Glomerular endothelial cell (primary cell): ENCODE results near the gene COX15. TPM values are rescaled to one million over a fixed set of nuclear protein-coding genes. Genes with fewer than 3 reads are reported as not detected.
"Not testable (repeated sequence)": the region's sequence is repeated elsewhere in the genome, so short reads cannot be mapped to it uniquely, and the experiment has no call there.

Experiments
- DNase-seq: peaks from one replicate; pipeline ENCODE4 v3.0.0-alpha.2; 2011; ENCODE audit warnings: low read depth, low spot score; ENCODE audit errors: extremely low read depth
- total RNA-seq: library from RNA; depleted of rRNA; stranded (reverse); fragments of >200 nt; gene quantifications from 2 replicates; pipeline ENCODE4 v1.2.3, GENCODE V29; 2015

The COX15 gene
- total RNA-seq, 1 donor from 2014 or later: 20.3 TPM

DNA sequence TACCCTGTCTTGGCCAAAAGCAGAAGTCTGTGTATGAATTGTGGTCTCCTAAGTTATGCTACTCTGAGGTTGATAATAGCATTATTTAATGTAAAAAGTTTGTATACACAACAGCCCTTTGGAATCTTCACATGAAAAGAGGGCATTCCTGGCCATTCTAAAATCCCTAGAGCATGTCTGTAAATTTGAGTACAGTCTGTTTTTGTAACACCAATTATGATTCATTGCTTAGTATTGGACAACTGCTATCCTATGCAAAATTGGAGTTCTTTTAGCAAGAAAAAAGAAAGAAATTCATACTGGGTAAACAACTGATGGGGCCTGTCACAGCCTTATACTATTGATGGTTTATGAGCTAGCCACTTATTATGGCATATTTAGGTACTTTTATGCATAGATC is 10.3 kb upstream of the COX15 start:
- DNase-seq: no peak

DNA sequence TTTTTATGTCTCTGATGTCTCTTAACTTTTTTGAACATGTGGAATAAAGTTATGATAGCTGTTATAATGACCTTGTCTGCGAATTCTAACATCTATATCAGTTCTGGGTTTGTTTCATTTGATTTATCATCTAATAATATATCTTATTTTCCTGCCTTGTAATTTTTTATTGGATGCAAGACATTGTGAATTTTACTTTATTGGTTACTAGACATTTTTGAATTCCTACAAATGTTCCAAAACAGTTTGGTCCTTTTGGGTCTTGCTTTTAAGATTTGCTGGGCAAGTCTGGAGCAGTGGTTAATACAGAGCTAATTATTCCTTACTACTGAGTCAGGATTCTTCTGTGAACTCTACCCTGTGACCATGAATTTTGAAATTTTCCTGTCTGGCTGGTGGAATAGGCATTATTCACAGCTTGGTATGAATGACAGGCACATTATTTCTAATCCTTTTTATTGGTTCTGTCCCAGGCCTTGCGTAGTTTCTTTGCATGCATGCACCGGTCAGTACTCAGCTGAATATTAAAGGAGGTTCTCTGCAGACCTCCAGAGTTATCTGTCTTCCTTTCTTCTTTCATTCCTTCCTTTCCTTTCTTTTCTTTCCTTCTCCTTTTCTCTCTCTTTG is 9.1 kb upstream of the COX15 start:
- DNase-seq: no peak

DNA sequence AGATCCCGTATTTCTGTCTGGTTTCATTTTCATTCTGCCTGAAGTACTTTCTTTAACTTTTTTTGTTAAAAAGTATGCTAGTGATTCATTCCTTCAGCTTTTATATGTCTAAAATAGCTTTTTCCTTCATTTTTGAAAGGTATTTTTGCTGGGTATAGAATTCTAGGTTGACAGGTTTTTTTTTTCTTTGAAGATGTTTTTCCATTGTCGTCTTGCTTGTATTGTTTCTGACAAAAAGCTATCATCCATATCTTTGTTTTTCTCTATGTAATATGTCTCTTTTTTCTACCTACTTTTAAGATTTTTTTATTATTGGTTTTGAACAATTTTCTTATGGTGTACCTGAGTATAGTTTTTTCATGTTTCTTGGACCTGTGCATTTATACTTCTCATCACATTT is 8.3 kb upstream of the COX15 start:
- DNase-seq: no peak

DNA sequence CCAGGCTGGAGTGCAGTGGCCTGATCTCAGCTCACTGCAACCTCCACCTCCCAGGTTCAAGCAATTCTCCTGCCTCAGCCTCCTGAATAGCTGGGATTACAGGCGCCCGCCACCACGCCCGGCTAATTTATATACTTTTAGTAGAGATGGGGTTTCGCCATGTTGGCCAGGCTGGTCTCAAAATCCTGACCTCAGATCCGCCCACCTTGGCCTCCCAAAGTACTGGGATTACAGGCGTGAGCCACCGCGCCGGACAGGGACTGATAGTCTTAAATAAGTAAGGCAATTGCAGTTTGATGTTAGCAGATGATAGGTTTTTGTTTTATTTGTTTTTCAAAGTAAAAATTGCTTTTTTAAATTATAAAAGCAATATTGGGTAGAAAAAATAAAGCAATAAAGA is 2.2 kb upstream of the COX15 start:
- not testable (repeated sequence) for DNase-seq

DNA sequence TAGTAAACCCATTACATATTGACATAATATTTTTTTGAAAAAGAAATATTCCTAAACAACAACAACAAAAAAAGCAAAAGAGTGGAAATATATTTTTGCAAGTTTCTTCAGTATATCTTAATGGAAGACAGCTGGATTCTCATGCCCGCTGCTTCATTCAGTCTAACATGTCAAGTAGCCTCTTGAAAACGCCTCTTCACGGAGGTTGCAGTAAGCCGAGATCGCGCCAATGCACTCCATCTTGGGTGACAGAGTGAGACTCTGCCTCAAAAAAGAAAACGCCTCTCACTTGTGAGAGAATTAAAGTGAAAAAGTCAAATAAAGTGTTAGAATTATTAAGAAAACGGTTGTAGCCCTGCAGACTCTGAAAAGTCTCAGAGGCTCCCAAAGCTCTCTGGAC is 1.4 kb upstream of the COX15 start:
- no peak for DNase-seq

DNA sequence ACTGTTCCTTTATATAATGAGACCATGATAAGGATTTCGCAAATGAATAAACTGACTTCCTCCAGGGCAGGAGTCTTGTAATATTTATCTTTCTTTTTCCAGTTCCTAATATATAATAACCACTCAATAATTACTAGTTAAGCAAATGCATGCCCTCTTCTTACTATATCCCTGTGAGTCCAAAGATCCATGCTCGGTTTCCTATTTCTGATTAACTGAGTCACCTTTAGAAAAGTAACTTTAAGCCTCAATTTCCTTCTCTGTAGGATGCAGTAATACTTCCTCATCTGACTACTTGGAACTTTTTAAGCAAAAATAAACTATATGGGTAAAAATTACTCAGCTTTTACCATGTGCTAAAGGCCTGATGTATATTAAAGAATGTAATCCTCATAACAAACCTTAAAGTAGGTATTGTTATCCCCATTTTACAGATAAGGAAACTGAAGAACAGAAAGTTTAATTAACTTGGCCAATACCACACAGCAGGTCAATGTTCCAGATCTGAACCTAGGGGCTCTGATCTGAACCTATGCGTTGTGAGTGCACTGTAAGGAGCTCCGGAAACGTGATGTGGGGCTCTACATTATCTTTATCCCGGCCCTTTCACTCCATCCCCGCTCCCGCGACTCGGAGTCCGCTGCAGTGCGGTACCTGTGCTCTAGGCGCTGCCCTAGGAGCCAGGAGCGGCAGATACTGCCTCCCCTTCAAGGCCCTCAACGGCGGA is 458 bp downstream of the COX15 start:
- no peak for DNase-seq

DNA sequence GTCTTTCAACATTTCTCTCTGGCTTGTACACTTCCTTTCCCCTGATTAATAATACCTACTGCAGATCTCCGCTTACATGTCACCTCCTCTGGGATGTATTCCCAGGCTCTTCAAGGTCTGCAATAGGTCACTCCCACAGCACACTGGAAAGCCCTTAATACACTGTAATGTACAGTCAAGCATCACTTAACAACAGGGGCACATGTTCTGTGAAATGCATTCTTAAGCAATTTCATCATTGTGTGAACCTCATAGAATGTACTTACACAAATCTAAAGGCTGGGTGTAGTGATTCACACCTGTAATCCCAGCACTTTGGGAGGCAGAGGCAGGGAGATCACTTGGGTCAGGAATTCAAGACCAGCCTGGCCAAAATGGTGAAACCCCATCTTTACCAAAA is 1.9 kb downstream of the COX15 start:
- DNase-seq: no peak

DNA sequence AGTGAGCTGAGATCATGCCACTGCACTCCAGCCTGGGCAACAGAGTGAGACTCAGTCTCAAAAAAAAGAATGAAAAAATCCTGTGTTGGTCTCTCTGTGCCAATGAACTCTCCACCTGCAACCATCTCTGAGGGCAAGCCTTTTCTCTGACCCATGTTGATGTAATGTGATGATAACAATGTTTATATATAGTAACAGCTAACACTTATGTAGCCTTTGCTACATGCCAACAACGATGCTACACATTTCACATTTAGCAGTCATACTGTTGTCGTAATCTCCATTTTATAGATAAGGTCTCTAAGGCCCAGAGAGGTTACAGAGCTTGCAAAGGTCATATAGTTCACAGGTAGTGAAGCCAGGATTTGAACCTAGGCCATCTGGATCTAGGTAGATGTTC is 11.5 kb downstream of the COX15 start:
- no peak for DNase-seq

DNA sequence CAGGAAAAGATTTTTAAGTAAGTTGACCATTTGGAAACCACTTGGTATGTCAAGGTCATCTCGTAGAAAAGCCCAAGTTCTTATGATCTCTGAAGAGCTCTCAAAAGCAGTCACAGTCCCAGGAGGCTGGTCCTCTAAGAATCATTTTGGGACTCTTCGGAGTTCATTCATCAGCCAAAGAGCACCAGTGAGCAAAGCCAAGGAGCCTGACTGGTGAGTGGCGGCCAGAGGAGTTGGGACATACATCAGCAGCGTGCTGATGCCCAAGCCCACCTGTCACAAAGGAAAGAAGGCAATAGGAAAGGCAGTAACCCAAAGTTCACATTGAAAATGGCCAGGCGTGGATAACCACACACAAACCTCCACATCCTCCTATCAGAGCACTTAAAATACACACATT is 17.5 kb downstream of the COX15 start:
- DNase-seq: no peak

DNA sequence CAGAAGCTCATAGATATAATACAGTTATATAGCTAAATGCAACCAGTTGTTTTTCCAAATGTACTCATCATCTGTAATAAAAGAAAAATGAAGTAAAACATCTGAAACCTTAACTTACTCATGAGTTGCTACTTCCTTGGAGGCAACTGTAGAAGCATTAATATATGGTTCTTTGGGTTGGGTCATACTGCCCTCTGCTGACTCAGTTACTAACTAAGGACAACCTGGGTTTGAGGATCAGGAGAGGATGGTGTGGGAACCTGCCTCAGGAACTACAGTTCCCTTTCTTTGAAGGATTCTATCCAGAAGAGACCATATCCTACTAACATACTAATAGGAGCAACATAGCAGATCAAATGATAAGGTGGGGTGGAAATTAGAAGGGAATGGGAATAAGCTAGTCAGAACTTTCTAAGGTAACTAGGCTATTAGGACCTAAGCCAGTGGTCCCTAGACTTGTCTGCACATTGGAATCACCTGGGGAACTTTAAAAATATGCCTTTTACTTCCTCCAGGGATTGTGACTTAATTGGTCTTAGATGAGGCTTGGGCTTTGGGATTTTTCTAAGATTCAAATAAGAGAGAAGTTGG is 20.7 kb downstream of the COX15 start:
- DNase-seq: peak; percentile 33

DNA sequence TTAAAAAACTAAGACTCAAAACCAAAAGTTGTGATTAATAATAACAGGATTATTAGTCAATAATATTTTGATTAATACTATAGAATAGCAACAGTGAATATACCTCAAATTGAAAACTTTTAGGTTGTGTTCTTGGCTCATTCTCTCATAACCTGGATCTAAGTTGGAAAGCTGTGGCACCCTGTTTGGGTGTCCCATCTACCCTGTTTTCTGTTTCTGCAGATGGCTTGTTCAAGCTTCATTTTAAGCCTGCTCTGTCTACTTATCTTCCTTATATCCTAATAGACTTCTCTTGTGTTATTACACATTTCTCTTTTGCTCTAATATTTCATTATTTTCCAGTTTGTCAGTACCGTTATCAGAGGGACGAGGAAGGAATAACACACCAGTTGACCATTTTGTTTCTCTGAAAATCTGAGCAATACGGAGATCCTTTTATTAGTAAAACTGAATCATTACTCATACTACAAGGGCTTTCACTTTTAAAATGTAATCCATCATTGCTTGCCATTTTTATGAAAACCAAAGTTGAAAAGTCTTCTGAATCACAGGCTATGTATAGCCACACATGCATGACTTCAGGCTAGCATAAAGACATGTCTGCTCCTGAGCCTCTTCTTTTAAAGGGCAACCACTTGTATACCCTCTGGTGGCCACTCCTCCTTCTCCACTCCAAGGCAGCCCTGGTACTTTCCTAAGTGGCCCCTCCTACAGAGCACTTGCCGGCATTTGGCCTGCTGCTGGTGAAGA is 22.3 kb downstream of the COX15 start:
- DNase-seq: no peak

DNA sequence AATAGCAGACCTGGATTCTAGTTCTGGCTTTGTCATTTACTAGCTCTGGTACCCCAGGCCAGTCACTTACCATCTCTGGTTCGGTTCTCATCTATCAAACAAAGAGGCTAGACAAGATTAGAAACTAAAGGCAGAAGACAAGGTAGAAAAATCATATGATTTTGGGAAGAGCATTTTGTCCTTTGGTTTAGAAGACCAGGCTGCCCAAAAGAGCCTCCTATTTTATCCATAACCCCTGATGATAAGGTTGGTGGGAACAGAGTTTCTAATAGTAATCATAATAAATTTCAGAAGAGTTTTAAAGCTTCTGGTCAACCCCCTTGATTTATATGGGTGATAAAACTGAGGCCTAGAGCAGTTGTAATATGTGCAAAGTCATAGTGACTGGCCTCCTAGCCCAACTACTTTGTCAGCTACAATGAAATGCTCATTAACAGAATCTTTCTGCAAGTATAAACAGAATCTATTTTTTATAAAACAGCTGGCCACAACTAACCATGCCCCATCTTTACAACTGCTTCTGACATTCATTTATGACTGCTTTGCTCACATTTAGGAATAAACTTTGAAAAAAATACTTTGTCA is 23.4 kb downstream of the COX15 start:
- no peak for DNase-seq

DNA sequence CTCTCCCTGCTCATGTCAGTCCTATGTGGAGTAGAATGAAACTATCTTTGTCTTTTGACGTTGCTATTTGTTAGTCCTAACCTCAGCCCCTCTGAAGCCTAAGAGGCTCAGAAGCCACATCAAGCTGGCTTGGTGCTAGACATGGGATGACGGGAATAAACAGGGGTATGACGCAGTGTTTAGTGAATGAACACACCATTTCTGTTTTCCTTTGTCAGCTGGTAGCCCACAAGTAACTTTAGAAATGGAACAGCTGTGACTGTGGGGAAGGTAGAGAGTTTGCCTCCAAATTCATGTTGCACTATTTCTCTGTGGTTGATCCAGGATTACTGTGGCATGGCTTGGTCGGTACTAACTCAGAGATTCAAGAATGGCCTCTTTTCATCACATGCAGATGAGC is 31.3 kb downstream of the COX15 start:
- DNase-seq: no peak

DNA sequence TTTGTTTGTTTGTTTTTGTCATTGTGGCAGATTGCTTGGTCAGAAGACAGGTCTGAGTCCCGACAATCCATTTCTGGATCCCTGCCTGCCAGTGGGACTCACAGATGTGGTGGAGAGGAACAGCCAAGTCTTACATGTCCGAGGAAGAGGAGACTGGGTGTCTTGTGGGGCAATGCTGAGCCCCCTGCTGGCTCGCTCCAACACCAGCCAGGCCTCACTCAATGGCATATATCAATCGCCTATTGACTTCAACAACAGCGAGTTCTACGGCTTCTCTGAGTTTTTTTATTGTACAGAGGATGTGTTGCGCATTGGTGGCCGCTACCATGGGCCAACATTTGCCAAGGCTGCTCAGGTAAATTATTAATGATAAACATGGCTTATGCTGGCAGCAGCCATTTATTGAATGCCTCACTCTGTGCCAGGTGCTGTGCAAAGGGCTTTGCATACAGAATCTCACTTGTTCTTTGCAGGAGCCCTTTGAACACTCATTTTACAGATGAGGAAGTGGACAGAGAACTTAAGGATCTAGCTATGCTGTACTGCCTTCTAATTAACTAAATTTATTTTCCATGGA is 33.3 kb downstream of the COX15 start:
- no peak for DNase-seq

DNA sequence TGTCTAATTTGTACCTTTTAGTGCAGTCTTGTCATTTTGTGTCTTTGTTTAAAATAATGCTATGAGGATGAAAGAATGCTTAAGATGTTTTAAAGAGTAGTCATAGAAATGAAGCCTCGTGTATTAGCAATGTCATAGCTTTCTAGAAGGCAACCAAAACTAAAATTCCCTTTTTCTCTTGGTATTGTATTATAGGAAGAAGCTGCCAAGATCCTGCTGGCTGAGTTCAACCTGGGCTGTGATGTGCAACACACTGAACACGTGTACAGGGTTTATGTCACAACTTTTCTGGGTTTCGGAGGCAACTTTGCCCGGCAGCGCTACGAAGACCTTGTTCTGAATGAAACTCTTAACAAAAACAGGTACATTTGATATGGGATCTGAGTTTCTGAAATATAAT is 36.2 kb downstream of the COX15 start:
- no peak for DNase-seq

DNA sequence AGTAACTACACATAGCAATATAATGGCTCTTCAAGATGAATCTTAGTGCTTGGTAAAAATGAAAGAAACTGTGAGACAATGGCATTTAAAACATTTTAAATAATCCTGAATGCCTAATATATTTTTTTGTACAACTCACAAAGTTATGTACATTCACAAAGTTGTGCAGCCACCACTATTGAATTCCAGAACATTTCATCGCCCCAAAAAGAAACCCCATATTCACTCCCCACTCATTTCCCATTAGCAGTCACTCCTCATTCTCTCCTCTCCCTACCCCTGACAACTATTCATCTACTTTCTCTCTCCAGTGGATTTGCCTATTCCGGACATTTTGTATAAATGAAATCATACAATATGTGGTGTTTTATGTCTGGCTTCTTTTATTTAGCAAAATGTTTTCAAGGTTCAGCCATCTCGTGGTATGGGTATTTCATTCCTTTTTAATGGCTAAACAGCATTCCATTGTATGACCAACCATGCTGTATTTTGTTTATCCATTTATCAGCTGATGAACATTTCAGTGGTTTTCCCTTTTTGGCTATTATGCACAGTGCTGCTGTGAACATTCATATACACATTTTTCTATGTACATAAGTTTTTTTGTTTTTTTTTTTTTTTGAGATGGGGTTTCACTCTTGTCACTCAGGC is 37.9 kb downstream of the COX15 start:
- no peak for DNase-seq

DNA sequence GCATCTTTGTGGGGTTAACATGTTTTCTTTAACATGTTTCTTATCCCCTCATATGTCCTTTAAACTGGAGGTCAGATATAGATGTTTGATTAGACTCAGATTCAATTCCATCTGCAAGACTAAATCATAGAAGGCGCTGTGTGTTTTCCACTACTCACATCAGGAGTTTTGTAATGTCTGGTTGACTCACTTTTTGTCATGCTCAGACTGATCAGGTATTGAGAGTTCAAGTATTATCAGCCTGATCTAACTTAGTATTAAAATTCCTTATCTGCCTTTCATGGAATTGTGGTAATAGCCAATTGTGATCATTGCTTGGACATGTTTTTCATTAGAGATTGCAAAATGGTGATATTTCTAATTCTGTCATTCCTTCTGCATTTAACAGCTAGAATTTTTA is 42.5 kb downstream of the COX15 start:
- no peak for DNase-seq

DNA sequence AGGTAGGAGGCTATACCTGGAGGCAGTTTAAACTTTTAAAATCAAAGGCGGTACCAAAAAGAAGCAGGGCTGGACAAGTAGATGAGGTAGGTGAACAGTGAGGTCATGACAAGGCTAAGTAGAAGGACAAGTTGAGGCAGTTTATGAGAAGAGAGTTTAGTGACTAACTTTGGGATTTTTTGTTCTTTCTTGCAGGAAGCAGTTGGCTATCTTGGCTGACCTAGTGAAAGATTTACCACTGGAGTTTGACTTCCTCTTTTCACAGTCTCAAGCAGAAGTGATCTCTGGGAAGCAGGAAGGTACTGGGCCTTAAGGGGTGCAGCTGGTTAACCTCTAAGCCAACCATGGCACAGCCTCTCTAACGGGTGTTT is 46.3 kb downstream of the COX15 start:
- DNase-seq: no peak

DNA sequence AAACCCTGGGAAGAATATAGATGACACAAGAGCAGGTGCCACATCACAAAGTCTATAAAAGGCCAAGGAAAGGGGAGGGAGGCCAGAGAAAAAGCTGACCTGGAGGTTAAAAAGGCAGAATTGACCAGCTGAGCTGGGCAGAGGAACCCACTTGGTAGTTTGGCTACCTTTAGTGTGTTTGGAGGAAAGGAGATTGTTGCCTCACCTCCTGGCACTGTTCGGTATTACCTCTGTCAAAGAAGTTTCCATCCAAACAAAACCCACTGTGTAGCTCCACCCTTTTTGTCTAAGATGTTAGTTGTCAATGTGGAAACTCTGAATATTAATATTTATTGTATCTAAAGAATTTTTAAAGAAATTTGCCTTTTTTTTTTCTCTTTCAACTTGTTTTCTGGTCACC is 49.2 kb downstream of the COX15 start:
- DNase-seq: no peak
